HL-60 (cell line): ENCODE data around the gene CAMTA1.

ENCODE experiments used
- CTCF ChIP-seq: IDR thresholded peaks from one replicate; pipeline ENCODE4 v1.5.1; 2011; ENCODE audit warnings: low read length, control low read depth, inconsistent platforms; ENCODE audit not compliant: insufficient read depth
- SPI1 ChIP-seq: IDR thresholded peaks from 2 replicates; pipeline ENCODE4 v1.6.1; 2012; ENCODE audit warnings: low read depth, mild to moderate bottlenecking, borderline replicate concordance

- no peak for TF ChIP-seq SPI1
- TF ChIP-seq CTCF = no peak
Measured at GRCh38 chr1:7395251-7395650, 610.0 kb downstream of the CAMTA1 start.
